Activated B cell treated with CpG ODN at 0.5 μM for 24 hours (primary cell): ENCODE measurements around the gene CDHR5. TPM values are rescaled to one million over a fixed set of nuclear protein-coding genes. Genes with fewer than 3 reads are reported as not detected.

Experiments used
- ATAC-seq: fragments of 200-7000 bp; cut with Tn5 transposase; one replicate; pipeline ENCODE4 v1.10.0; 2021; ENCODE audit warnings: low read depth, mild to moderate bottlenecking, moderate library complexity
- CTCF ChIA-PET: fragments of 350-600 bp; sonication (Branson Sonifier 250); formaldehyde crosslinking; loops from one replicate; lab custom pipeline; 2021; ENCODE audit warnings: antibody characterized with exemption; lab: Charles Lee
- POLR2A ChIA-PET: fragments of 350-600 bp; sonication (Branson Sonifier 250); formaldehyde crosslinking; loops from one replicate; lab custom pipeline; 2021; ENCODE audit warnings: antibody characterized with exemption; lab: Charles Lee
- DNase-seq: peaks from one replicate; pipeline ENCODE4 v3.0.0; 2022
- H3K27ac Mint-ChIP-seq: one replicate; pipeline ENCODE4 v1.8.0; 2020; ENCODE audit warnings: mixed read lengths
- H3K27me3 Mint-ChIP-seq: one replicate; pipeline ENCODE4 v1.8.0; 2021; ENCODE audit warnings: mixed read lengths
- H3K36me3 Mint-ChIP-seq: one replicate; pipeline ENCODE4 v1.8.0; 2021; ENCODE audit warnings: low read depth, mixed read lengths
- H3K4me1 Mint-ChIP-seq: one replicate; pipeline ENCODE4 v1.8.0; 2021; ENCODE audit warnings: mixed read lengths
- H3K4me3 Mint-ChIP-seq: one replicate; pipeline ENCODE4 v1.8.0; 2020; ENCODE audit warnings: mild to moderate bottlenecking, mixed read lengths
- H3K9me3 Mint-ChIP-seq: one replicate; pipeline ENCODE4 v1.8.0; 2020; ENCODE audit warnings: mixed read lengths
- CTCF ChIP-seq: fragments of 200-600 bp; IDR thresholded peaks from one replicate; pipeline ENCODE4 v1.8.0; 2022; ENCODE audit warnings: antibody characterized with exemption, mild to moderate bottlenecking
- intact Hi-C: fragments of 100-400 bp; cut with micrococcal nuclease; formaldehyde crosslinking; loops from one replicate; pipeline ENCODE4 v1.15.1; 2024
- total RNA-seq: library from RNA; stranded (reverse); gene quantifications from 2 replicates; pipeline ENCODE4 v1.2.3, GENCODE V29; 2022

CDHR5 gene
- total RNA-seq, 1 donor from 2014 or later = not detected

GRCh38 chr11:605286-606129 is 19.2 kb downstream of the CDHR5 start:
- no peak overlapping the region for H3K27ac Mint-ChIP-seq
- ChIA-PET POLR2A (interaction anchor here (0.7 kb wide), 1 partner anchor 10 kb away, joined by 3 read pairs; the partner anchor contains the start of gene IRF7), CTCF (no interaction called here)
- peaks cover 75% of the 10 kb centered on the region for H3K36me3 Mint-ChIP-seq
- intact Hi-C loops = no loop called here
- H3K4me3 Mint-ChIP-seq = no peak overlapping the region
- no peaks in the 10 kb centered on the region for H3K4me1 Mint-ChIP-seq
- no peaks in the 10 kb centered on the region for H3K9me3 Mint-ChIP-seq
- H3K27me3 Mint-ChIP-seq = no peaks in the 10 kb centered on the region
- TF ChIP-seq CTCF = no peak
- ATAC-seq (no peak), DNase-seq (no peak)

DNA sequence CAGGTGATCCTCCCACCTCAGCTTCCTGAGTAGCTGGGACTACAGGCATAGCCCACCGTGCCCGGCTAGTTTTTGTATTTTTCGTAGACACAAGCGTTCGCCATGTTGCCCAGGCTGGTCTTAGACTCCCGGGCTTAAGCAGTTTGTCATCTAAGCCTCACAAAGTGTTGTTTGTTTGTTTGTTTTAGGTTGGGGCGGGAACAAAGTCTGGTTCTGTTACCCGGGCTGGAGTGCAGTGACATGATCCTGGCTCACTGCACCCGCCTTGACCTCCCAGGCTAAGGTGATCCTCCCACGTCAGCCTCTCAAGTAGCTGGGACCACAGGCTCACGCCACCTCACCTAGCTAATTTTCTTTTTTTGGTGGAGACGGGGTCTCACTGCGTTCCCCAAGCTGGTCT is 21.6 kb downstream of the CDHR5 start:
- Mint-ChIP-seq H3K4me3 (no peak overlapping the region), H3K27ac (no peak overlapping the region), H3K36me3 (peaks cover 78% of the 10 kb centered on the region), H3K27me3 (no peaks in the 10 kb centered on the region), H3K4me1 (no peaks in the 10 kb centered on the region), H3K9me3 (no peaks in the 10 kb centered on the region)
- TF ChIP-seq CTCF = no peak
- intact Hi-C loops = no loop called here
- no peak for ATAC-seq
- CTCF ChIA-PET = no interaction called here
- POLR2A ChIA-PET = no interaction called here
- no peak for DNase-seq

DNA sequence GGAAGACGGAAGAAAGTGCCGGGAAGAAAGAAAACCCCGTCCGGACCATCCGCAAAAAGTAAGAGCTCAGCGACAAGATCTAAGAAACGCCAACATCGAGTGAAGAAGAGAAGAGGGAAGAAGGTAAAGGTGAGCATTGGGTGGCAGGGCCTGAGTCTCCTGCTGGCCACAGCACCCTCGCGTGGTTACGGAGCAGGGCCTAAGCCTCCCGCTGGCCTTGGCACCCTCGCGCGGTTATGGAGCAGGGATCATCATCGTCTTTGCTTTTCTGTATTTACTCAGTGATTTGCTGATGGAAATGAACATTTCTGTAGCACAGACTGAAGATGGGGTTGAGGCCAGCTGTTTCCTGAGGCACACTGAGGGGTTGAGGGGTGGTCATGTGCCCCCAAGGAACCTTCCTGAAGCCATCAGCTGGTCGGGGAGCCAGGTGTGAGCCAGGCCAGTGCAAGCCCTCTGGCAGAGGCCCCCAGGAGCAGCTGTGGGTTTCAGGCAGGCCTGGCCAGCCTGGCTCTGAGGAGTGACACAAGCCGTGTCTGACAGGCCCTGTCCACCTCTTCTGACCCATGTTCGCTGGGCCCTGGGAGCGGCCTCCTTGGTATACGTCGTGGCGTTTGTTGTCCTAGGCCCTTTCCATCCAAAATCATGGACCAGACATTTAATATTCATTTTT is 23.0 kb downstream of the CDHR5 start:
- CTCF ChIA-PET = no interaction called here
- H3K27ac Mint-ChIP-seq = no peak overlapping the region

GRCh38 chr11:598005-598680 is 26.6 kb downstream of the CDHR5 start:
- POLR2A ChIA-PET = no interaction called here
- Mint-ChIP-seq H3K36me3 (peaks cover 82% of the 10 kb centered on the region), H3K4me3 (no peak overlapping the region), H3K27ac (no peak overlapping the region), H3K9me3 (no peaks in the 10 kb centered on the region), H3K27me3 (no peaks in the 10 kb centered on the region), H3K4me1 (no peaks in the 10 kb centered on the region)
- CTCF ChIA-PET = no interaction called here
- ATAC-seq = no peak
- intact Hi-C loops = no loop called here
- no peak for DNase-seq
- TF ChIP-seq CTCF = no peak

More for the DNA sequence above, 23.0 kb downstream of the CDHR5 start:
- POLR2A ChIA-PET = no interaction called here
- Mint-ChIP-seq H3K36me3 (peaks cover 78% of the 10 kb centered on the region), H3K9me3 (no peaks in the 10 kb centered on the region), H3K27me3 (no peaks in the 10 kb centered on the region), H3K4me3 (no peak overlapping the region), H3K4me1 (no peaks in the 10 kb centered on the region)
- DNase-seq = no peak
- intact Hi-C loops = no loop called here
- no peak for TF ChIP-seq CTCF
- no peak for ATAC-seq
